Measurements from ENCODE around the gene CAMSAP3. TPM values are rescaled to one million over a fixed set of nuclear protein-coding genes. Genes with fewer than 3 reads are reported as not detected.

CAMSAP3 gene
- total RNA-seq, 1 donor = not detected

- TF ChIP-seq CTCF (IDR thresholded peaks at IDR 0.05; ENCODE audit: extremely low read depth, low read depth, low read length) = no peak
- Histone ChIP-seq H4K20me1 (ENCODE audit: insufficient read depth, low read length) (no peaks in the 10 kb centered on the region), H3K9me3 (ENCODE audit: low read depth, low read length) (no peaks in the 10 kb centered on the region), H3K27me3 (ENCODE audit: insufficient read depth, low read length) (peaks cover 4% of the 10 kb centered on the region), H3K4me3 (ENCODE audit: insufficient read depth, low read length) (no peak overlapping the region), H2AFZ (ENCODE audit: low read length) (no peak overlapping the region), H3K4me1 (ENCODE audit: insufficient read depth, low read length) (no peaks in the 10 kb centered on the region), H3K4me2 (ENCODE audit: insufficient read depth, low read length) (no peak overlapping the region), H3K79me2 (ENCODE audit: insufficient read depth, low read length) (no peaks in the 10 kb centered on the region), H3K36me3 (ENCODE audit: insufficient read depth, low read length) (no peaks in the 10 kb centered on the region), H3K27ac (ENCODE audit: low read depth, low read length) (no peak overlapping the region)
- peak; percentile 21 for DNase-seq (ENCODE audit: insufficient read length, low spot score, missing footprints)
These were observed 66.3 kb downstream of the CAMSAP3 start for GRCh38 chr19:7661744-7662538.

GRCh38 chr19:7662657-7663056 is 67.0 kb downstream of the CAMSAP3 start:
- no peak overlapping the region for H3K27ac ChIP-seq (ENCODE audit: low read depth, low read length)
- no peak for DNase-seq (ENCODE audit: insufficient read length, low spot score, missing footprints)
- H3K79me2 ChIP-seq (ENCODE audit: insufficient read depth, low read length) = no peaks in the 10 kb centered on the region
- no peak for TF ChIP-seq CTCF (IDR thresholded peaks at IDR 0.05; ENCODE audit: extremely low read depth, low read depth, low read length)
- H2AFZ ChIP-seq (ENCODE audit: low read length) = no peak overlapping the region
- H3K27me3 ChIP-seq (ENCODE audit: insufficient read depth, low read length) = peaks cover 4% of the 10 kb centered on the region
- no peak overlapping the region for H3K4me2 ChIP-seq (ENCODE audit: insufficient read depth, low read length)
- no peaks in the 10 kb centered on the region for H3K4me1 ChIP-seq (ENCODE audit: insufficient read depth, low read length)
- H3K36me3 ChIP-seq (ENCODE audit: insufficient read depth, low read length) = no peaks in the 10 kb centered on the region
- no peak overlapping the region for H3K4me3 ChIP-seq (ENCODE audit: insufficient read depth, low read length)
- H3K9me3 ChIP-seq (ENCODE audit: low read depth, low read length) = no peaks in the 10 kb centered on the region
- no peaks in the 10 kb centered on the region for H4K20me1 ChIP-seq (ENCODE audit: insufficient read depth, low read length)

GRCh38 chr19:7663706-7664105 is 68.0 kb downstream of the CAMSAP3 start:
- H3K27me3 ChIP-seq (ENCODE audit: insufficient read depth, low read length) = no peaks in the 10 kb centered on the region
- H4K20me1 ChIP-seq (ENCODE audit: insufficient read depth, low read length) = no peaks in the 10 kb centered on the region
- H3K4me3 ChIP-seq (ENCODE audit: insufficient read depth, low read length) = no peak overlapping the region
- H3K36me3 ChIP-seq (ENCODE audit: insufficient read depth, low read length) = no peaks in the 10 kb centered on the region
- no peak overlapping the region for H3K4me2 ChIP-seq (ENCODE audit: insufficient read depth, low read length)
- H3K79me2 ChIP-seq (ENCODE audit: insufficient read depth, low read length) = no peaks in the 10 kb centered on the region
- no peaks in the 10 kb centered on the region for H3K9me3 ChIP-seq (ENCODE audit: low read depth, low read length)
- TF ChIP-seq CTCF (IDR thresholded peaks at IDR 0.05; ENCODE audit: extremely low read depth, low read depth, low read length) = no peak
- no peak overlapping the region for H2AFZ ChIP-seq (ENCODE audit: low read length)
- H3K27ac ChIP-seq (ENCODE audit: low read depth, low read length) = no peak overlapping the region
- peak; percentile 38 for DNase-seq (ENCODE audit: insufficient read length, low spot score, missing footprints)
- no peaks in the 10 kb centered on the region for H3K4me1 ChIP-seq (ENCODE audit: insufficient read depth, low read length)

- H3K79me2 ChIP-seq (ENCODE audit: insufficient read depth, low read length) = no peaks in the 10 kb centered on the region
- no peaks in the 10 kb centered on the region for H3K27me3 ChIP-seq (ENCODE audit: insufficient read depth, low read length)
- no peaks in the 10 kb centered on the region for H3K9me3 ChIP-seq (ENCODE audit: low read depth, low read length)
- H3K4me1 ChIP-seq (ENCODE audit: insufficient read depth, low read length) = no peaks in the 10 kb centered on the region
- no peak overlapping the region for H3K4me2 ChIP-seq (ENCODE audit: insufficient read depth, low read length)
- H3K4me3 ChIP-seq (ENCODE audit: insufficient read depth, low read length) = no peak overlapping the region
- DNase-seq (ENCODE audit: insufficient read length, low spot score, missing footprints) = peak; percentile 71
- H3K27ac ChIP-seq (ENCODE audit: low read depth, low read length) = no peak overlapping the region
- no peaks in the 10 kb centered on the region for H3K36me3 ChIP-seq (ENCODE audit: insufficient read depth, low read length)
- TF ChIP-seq CTCF (IDR thresholded peaks at IDR 0.05; ENCODE audit: extremely low read depth, low read depth, low read length) = no peak
- H4K20me1 ChIP-seq (ENCODE audit: insufficient read depth, low read length) = no peaks in the 10 kb centered on the region
- no peak overlapping the region for H2AFZ ChIP-seq (ENCODE audit: low read length)
These were observed 69.4 kb downstream of the CAMSAP3 start for GRCh38 chr19:7665076-7665475.

Small RNA genes lying within 50 kb of the gene (small RNA-seq; reads per million reads assigned to genes)
- not detected for gene MIR6792

Other genes starting within 250 kb of the CAMSAP3 start
- gene ARHGEF18, start 246.9 kb upstream of the CAMSAP3 start, total RNA-seq = 32.1 and 44.5 TPM in 2 replicates
- gene PEX11G, start 106.8 kb upstream of the CAMSAP3 start, total RNA-seq = 2.9 and 4.1 TPM in 2 replicates
- gene ZNF358, start 79.8 kb upstream of the CAMSAP3 start, total RNA-seq = 25.0 and 26.1 TPM in 2 replicates
- 16.6 and 21.2 TPM in 2 replicates for gene MCOLN1, start 73.2 kb upstream of the CAMSAP3 start, total RNA-seq
- 75.1 and 83.6 TPM in 2 replicates for gene PNPLA6, start 60.1 kb upstream of the CAMSAP3 start, total RNA-seq
- gene XAB2, start 33.7 kb downstream of the CAMSAP3 start, total RNA-seq = 35.9 and 40.5 TPM in 2 replicates
- gene PET100, start 33.9 kb downstream of the CAMSAP3 start, total RNA-seq = 9.0 and 9.4 TPM in 2 replicates
- gene PCP2, start 37.9 kb downstream of the CAMSAP3 start, total RNA-seq = not detected in 2 replicates
- 1.2 and 3.3 TPM in 2 replicates for gene STXBP2, start 41.2 kb downstream of the CAMSAP3 start, total RNA-seq
- not detected in 2 replicates for gene RETN, start 73.2 kb downstream of the CAMSAP3 start, total RNA-seq
- gene MCEMP1, start 81.2 kb downstream of the CAMSAP3 start, total RNA-seq = not detected in 2 replicates
- gene TRAPPC5, start 85.0 kb downstream of the CAMSAP3 start, total RNA-seq = 23.3 and 26.4 TPM in 2 replicates
- not detected in 2 replicates for gene FCER2, start 106.3 kb downstream of the CAMSAP3 start, total RNA-seq
- not detected in 2 replicates for gene CLEC4G, start 136.2 kb downstream of the CAMSAP3 start, total RNA-seq
- not detected in 2 replicates for gene CD209, start 151.7 kb downstream of the CAMSAP3 start, total RNA-seq
- gene CLEC4M, start 167.4 kb downstream of the CAMSAP3 start, total RNA-seq = not detected in 2 replicates
- gene EVI5L, start 234.4 kb downstream of the CAMSAP3 start, total RNA-seq = 24.8 and 26.1 TPM in 2 replicates

Data from osteoblast (primary cell).